NCI-H2107 treated with DMSO at 0.1 percent for 48 hours (cell line): ENCODE data around the gene NAALADL2.
"Not testable (repeated sequence)": the region's sequence is repeated elsewhere in the genome, so short reads cannot be mapped to it uniquely, and the experiment has no call there.

Source experiments
- DNase-seq: peaks from one replicate; lab custom pipeline; 2025; ENCODE audit not compliant: unreplicated experiment; lab: John Stamatoyannopoulos, UW

Gene NAALADL2

DNA sequence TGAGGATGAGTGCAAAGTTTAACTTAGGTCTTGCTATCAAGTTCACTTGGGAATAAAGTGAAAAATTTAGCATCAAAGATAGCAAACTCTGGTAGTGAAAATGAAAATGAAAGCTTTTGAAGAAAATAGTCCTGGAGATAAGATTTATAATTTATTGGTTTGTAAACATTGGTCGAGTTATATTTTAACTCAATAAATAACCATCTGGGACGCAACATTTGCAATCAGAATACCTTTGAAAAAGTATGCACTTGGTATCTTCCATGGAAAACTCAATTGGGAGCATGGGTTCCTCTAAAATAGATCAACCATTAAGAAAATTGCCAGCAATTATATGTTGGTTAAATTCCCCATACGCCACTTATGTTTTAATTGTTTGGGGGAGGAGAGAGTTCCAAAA, 209.5 kb downstream of the NAALADL2 start:
- DNase-seq: no peak

- DNase-seq: no peak
Observed at GRCh38 chr3:175070946-175071345, 211.8 kb downstream of the NAALADL2 start.

- DNase-seq: no peak
Observed at GRCh38 chr3:175073219-175073905, 214.2 kb downstream of the NAALADL2 start.

DNA sequence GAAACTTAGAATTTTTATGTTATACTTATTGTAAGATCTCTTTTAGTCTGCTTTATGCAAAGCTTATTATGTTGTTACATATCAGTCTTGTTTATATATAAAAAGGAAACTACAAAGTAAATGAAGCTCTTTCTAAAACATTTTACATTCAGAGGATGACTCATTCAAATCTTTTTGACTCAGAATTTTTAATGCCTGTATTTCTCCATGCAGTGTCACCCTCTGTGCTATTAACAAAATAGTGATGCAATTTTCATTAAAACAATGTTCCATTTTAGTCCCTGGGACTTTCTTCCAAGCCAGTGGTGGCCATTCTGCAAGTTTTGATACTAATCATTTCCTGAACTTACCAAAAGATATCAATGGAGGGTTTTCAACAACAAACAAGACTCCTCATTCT, 216.1 kb downstream of the NAALADL2 start:
- DNase-seq: no peak

DNA sequence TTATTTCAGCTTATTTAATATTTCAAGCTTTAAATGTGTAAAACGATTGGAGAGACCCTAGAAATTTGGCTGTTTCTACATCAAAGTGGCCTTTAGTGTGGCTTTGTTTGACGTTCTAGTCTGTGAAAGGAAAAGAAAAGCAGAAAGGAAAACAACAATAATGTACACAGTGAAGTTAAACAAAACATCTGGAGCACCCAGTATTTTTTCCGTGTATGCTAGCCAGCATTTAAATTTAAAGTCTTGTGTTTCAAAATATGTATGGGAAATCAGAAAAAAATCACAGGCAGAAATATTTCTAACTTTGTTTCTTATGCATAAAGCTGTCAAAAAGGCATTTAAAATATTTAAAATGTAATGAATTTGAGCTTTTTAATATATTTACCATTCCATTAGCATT, 218.1 kb downstream of the NAALADL2 start:
- no peak for DNase-seq

DNA sequence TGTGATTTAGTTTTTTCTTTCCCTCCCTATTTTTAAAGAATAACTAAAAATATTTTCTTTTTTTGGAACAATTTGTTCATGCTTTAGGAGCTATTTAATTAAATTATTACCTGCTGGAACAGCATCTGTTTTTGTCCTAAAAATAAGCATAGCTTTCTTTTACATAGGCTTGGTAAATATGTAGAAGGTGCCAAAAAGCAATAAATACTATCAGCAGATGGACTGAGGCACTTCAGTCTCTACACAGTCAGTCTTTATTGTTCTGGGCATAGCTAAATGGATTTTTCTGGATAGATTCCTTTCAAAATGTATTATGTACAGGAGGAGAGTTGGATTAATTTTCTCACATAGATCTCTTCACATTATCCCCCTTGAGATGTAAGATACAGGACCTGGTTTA, 223.5 kb downstream of the NAALADL2 start:
- peak; percentile 32 for DNase-seq

DNA sequence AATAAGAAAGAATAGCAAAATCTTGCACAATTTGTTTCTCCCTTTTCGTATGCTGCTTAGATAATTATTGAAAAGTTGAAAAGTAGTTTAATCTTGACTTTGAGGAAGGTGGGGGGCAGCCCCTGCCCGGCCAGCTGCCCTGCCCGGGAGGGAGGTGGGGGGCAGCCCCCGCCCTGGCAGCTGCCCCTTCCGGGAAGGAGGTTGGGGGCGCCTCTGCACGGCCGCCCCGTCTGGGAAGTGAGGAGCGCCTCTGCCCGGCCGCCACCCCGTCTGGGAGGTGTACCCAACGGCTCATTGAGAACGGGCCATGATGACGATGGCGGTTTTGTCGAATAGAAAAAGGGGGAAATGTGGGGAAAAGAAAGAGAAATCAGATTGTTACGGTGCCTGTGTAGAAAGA, 228.0 kb downstream of the NAALADL2 start:
- DNase-seq: not testable (repeated sequence)

DNA sequence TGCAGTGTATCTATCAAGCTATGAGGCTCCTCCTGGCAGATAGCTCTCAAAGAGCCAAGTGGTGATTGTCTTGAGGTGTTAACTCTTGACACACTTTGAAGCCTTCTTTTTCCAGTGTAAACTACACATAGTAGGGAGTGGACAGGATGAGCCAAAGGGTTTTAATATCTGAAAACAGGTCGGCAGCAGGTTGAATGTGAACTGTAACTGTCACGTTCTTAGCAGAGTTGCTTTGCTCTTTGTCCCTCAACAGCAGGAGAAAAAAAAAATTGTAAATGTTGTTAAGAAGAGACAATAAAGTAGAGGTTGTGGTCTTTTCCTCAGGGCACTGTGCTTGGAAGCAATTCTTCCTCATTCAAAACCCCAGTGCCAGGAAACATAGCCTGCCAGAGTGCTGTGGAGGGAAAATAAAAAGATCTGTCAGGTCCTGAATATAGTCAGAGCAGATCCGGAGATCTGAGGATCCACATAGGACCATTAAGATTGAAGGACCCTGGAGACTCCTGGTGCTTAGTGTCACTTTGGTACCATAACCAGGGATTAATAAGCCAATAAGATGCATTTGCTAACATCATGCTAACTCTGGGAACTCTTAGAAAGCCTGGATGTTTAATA, 229.7 kb downstream of the NAALADL2 start:
- DNase-seq: no peak

DNA sequence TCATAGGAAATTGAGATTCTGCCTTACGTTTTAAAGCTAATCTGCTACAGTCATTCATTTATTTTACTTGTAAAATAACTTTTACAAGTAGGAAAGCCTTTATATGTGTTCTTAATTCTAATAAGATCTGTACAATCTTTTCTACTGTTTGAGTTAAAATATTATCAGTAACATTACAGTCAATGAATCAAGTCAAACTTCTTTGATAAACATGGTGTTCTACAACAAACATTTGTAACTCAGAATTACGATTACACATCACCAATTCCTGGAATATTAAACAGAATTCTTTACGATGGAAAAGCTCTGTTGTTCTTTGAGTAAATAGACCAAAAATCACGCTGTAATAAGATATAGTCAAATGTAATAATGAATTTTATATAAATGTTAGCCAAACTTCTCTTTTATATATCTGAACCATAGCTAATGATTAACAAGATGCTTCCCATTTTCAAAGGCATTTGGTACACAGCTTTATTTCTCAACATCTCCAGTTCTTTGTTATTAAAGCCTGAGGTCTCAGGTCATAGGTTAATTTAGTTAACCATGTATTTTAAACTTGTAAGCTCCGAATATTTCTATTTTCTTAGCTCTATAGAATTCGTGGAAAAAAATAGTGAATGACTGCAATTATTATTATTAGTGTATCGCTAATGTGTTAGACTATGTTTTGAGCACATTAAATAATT, 232.4 kb downstream of the NAALADL2 start:
- DNase-seq: no peak

- no peak for DNase-seq
Observed at GRCh38 chr3:175093748-175094147, 234.6 kb downstream of the NAALADL2 start.

DNA sequence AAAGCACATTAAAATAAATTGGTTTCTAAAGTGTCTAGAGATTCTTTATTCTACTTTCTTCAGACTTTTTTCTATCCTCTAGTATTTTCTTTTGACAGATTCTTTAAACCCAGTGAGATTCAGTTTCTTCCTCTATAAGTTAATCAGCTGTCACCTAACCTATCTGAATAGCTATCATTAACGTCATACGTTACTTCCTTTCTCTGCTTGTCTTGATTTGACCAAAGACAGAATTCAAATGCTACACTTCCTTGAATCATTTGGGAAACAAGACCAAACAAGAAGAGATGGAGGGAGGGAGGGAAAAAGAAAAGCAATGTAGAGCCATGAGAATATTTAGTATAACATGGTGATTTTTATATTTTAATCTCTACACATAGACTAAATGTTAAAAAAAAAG, 235.2 kb downstream of the NAALADL2 start:
- DNase-seq: no peak

- no peak for DNase-seq
Observed at GRCh38 chr3:175098644-175099043, 239.5 kb downstream of the NAALADL2 start.

DNA sequence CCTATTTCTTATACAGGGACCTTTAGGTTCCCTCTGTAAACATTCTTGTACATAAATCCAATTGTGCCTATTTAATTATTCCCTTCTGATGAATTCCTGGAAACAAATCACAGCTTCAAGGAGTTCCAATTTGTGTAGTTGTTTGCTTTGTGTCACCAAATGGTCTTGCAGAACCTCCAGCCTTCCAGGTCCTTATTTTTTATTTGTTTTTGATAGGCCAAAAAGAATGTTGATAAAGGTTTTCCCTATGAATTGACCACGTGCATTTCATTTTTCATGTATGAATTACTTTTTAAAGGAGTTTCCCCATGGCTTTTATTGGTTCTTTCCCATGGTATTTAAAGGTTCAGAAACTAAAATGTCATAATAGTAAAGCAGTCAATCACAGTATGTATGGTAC, 243.0 kb downstream of the NAALADL2 start:
- DNase-seq: no peak

GRCh38 chr3:175103298-175103697, 244.2 kb downstream of the NAALADL2 start:
- no peak for DNase-seq

- no peak for DNase-seq
Observed at GRCh38 chr3:175105066-175105465, 245.9 kb downstream of the NAALADL2 start.

DNA sequence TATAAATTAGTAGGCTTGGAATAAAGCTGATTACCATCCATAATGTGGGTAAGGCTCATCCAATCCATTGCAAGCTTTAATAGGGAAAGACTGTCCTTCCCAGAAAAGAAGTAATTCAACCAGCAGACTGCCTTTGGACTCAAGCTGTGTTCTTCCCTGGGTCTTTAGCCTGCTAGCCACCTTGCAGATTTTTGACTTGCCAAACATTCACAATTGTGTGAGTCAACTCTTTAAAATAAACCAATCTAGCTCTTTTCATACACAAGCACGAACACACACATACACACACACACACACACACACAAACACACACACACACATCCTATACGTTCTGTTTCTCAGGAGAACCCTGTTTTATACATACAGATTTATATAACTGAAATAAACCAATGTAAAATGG, 248.1 kb downstream of the NAALADL2 start:
- DNase-seq: no peak

DNA sequence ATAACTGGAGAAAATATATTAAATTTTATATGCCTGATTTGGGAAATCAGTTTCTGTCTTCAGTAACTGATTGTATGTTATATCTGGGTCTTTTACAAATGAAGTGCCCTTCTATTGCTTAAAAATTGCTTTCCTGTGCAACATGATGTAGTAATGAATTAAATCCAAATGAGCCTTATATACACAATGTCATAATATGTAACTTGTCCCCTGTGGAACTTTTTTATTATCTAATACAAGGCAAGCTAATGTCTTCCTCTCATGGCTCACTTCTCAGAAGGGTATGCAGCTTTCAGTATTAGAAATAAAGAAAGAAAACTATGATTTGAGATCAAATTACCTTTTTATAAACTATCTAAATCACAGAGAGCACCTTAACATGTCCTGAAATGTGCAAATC, 248.9 kb downstream of the NAALADL2 start:
- no peak for DNase-seq

DNA sequence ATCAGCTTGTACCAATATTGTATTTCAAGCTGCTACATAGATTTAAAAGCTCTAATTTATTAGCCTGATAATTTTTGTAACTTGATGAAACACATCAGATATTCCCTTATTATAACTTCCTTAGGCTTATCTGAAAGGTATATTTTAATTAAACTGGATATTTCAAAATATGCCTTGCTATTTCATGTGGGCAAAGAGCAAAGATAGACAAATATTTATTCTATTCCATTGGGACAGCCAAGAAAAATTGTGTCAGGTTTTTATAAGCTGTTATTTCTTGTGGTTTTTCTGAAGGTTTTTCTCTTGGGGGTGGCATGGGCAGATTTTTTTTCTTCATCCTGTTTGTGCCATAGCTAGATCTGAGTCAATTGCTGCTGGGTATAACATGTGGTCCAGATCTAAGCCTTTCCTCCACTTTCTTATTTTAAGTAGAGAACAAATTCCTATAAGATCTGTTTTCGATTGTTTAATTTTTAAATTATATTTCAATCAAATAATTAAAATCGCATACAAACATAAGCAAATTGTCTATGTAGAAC, 249.5 kb downstream of the NAALADL2 start:
- no peak for DNase-seq

DNA sequence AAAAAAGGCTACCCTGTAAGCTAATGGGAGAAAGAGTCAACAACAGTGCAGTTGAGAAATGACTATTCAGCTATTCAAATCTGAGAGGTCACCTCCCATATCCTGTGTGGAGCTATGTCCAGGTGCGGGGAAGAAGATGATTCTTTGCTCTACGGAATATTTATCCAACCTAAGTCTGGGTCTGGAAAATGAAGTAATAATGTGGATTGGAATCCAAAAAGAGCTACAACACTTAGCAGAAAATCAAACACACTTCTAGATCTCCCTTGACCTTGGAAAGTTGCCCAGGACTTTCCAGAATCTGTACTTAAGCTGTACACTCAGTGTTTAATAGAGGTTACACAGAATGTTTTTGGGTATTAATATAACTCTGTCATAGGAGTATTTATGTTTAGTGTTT, 251.9 kb downstream of the NAALADL2 start:
- no peak for DNase-seq

GRCh38 chr3:175118382-175118941, 259.3 kb downstream of the NAALADL2 start:
- no peak for DNase-seq

DNA sequence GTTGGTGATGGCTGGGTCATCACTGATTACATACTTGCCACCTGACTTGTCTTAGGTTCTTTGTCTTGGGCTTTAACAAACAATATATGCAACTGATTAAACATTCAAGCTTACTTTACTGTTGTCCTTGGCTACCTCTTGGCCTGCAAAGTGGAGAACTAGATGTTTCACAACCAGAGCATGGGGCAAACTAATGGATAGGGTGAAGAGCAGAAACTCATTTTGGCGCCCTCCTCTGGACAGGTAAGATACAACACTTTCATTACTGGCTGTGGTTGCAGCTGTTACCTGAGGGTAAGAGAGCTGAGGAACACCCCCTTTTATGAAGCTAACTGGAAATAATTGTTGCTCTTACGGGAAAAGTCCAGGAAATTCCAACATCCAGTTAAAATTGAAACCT, 262.1 kb downstream of the NAALADL2 start:
- peak; percentile 38 for DNase-seq
